Liver (tissue), 9 donors: Measurements from ENCODE around the gene SH3PXD2B. TPM values are rescaled to one million over a fixed set of nuclear protein-coding genes. Genes with fewer than 3 reads are reported as not detected.

Experiments
- DNase-seq: peaks from one replicate; pipeline ENCODE4 v3.0.0-alpha.2; 2017; ENCODE audit warnings: low spot score
- H3K27ac ChIP-seq, 2 donors: one replicate each; pipeline ENCODE4 v1.7.0; 2013; ENCODE audit warnings: inconsistent platforms in 2 of 2, low read length in 2 of 2, control low read depth in 1 of 2, low read depth in 1 of 2, mild to moderate bottlenecking in 1 of 2
- H3K27me3 ChIP-seq, 4 donors: one replicate each; pipeline versions ENCODE4 v1.6.1 to v1.7.0; 2013; ENCODE audit warnings: low read length in 3 of 4, inconsistent platforms in 1 of 4, mild to moderate bottlenecking in 1 of 4, moderate library complexity in 1 of 4; ENCODE audit not compliant: control insufficient read depth in 4 of 4, insufficient read depth in 4 of 4
- H3K36me3 ChIP-seq, 4 donors: one replicate each; pipeline versions ENCODE4 v1.6.1 to v1.7.0; 2013; ENCODE audit warnings: low read length in 3 of 4, mild to moderate bottlenecking in 3 of 4, low read depth in 1 of 4, moderate library complexity in 1 of 4; ENCODE audit not compliant: control insufficient read depth in 4 of 4, insufficient read depth in 3 of 4
- H3K4me1 ChIP-seq, 4 donors: one replicate each; pipeline versions ENCODE4 v1.6.1 to v1.7.0; 2013; ENCODE audit warnings: low read length in 3 of 4, mild to moderate bottlenecking in 3 of 4, moderate library complexity in 1 of 4; ENCODE audit not compliant: control insufficient read depth in 4 of 4, insufficient read depth in 4 of 4
- H3K4me3 ChIP-seq, 3 donors: one replicate each; pipeline versions ENCODE4 v1.6.1 to v1.7.0; 2013; ENCODE audit warnings: low read length in 3 of 3, control low read depth in 1 of 3, low read depth in 1 of 3, mild to moderate bottlenecking in 1 of 3
- H3K9ac ChIP-seq, 2 donors: one replicate each; pipeline ENCODE4 v1.7.0; 2013; ENCODE audit warnings: low read length in 2 of 2, mild to moderate bottlenecking in 2 of 2, moderate library complexity in 2 of 2, control low read depth in 1 of 2, low read depth in 1 of 2
- H3K9me3 ChIP-seq, 4 donors: one replicate each; pipeline versions ENCODE4 v1.6.1 to v1.7.0; 2013; ENCODE audit warnings: low read length in 3 of 4; ENCODE audit not compliant: control insufficient read depth in 4 of 4
- ATF3 ChIP-seq: IDR thresholded peaks from 2 replicates; pipeline ENCODE4 v1.6.1; 2016; ENCODE audit warnings: antibody characterized with exemption
- CTCF ChIP-seq: fragments of 150-350 bp; IDR thresholded peaks from 2 replicates; pipeline ENCODE4 v1.5.1; 2017; ENCODE audit warnings: improper control_type of control experiment, low read depth, low read length; ENCODE audit not compliant: missing input control
- EGR1 ChIP-seq, 2 donors: IDR thresholded peaks; 2 replicates each; pipeline ENCODE4 v1.6.1; 2016 to 2018; ENCODE audit warnings: antibody characterized with exemption in 2 of 2, low read depth in 2 of 2
- FOXA1 ChIP-seq: IDR thresholded peaks from 2 replicates; pipeline ENCODE4 v1.6.1; 2016; ENCODE audit warnings: antibody characterized with exemption
- FOXA2 ChIP-seq: IDR thresholded peaks from 2 replicates; pipeline ENCODE4 v1.6.1; 2016; ENCODE audit warnings: antibody characterized with exemption
- GABPA ChIP-seq, 2 donors: IDR thresholded peaks in 1 of 2; conservative IDR thresholded peaks in 1 of 2; 2 replicates each; pipeline ENCODE4 v1.6.1; 2016; ENCODE audit warnings: antibody characterized with exemption in 2 of 2, mild to moderate bottlenecking in 1 of 2, moderate library complexity in 1 of 2
- HNF4A ChIP-seq, 2 donors: conservative IDR thresholded peaks; 2 replicates each; pipeline ENCODE4 v1.6.1; 2016; ENCODE audit warnings: antibody characterized with exemption in 2 of 2, mild to moderate bottlenecking in 2 of 2
- HNF4G ChIP-seq: IDR thresholded peaks from 2 replicates; pipeline ENCODE4 v1.6.1; 2016; ENCODE audit warnings: antibody characterized with exemption
- JUND ChIP-seq, 2 donors: IDR thresholded peaks; 2 replicates each; pipeline ENCODE4 v1.6.1; 2016; ENCODE audit warnings: antibody characterized with exemption in 2 of 2
- MAX ChIP-seq: IDR thresholded peaks from 2 replicates; pipeline ENCODE4 v1.6.1; 2016; ENCODE audit warnings: antibody characterized with exemption
- NR2F2 ChIP-seq: IDR thresholded peaks from 2 replicates; pipeline ENCODE4 v1.6.1; 2016; ENCODE audit warnings: antibody characterized with exemption
- RAD21 ChIP-seq, 2 donors: IDR thresholded peaks; 2 replicates each; pipeline ENCODE4 v1.6.1; 2016; ENCODE audit warnings: antibody characterized with exemption in 2 of 2, mild to moderate bottlenecking in 2 of 2
- REST ChIP-seq: IDR thresholded peaks from 2 replicates; pipeline ENCODE4 v1.6.1; 2016; ENCODE audit warnings: antibody characterized with exemption, mild to moderate bottlenecking
- RXRA ChIP-seq, 2 donors: IDR thresholded peaks; 2 replicates each; pipeline ENCODE4 v1.6.1; 2017 to 2018; ENCODE audit warnings: antibody characterized with exemption in 2 of 2, mild to moderate bottlenecking in 1 of 2
- SP1 ChIP-seq: IDR thresholded peaks from 2 replicates; pipeline ENCODE4 v1.6.1; 2018; ENCODE audit warnings: antibody characterized with exemption, mild to moderate bottlenecking
- TAF1 ChIP-seq: conservative IDR thresholded peaks from 2 replicates; pipeline ENCODE4 v1.6.1; 2016; ENCODE audit warnings: antibody characterized with exemption, mild to moderate bottlenecking
- YY1 ChIP-seq: IDR thresholded peaks from 2 replicates; pipeline ENCODE4 v1.6.1; 2016; ENCODE audit warnings: antibody characterized with exemption, mild to moderate bottlenecking
- ZBTB33 ChIP-seq: IDR thresholded peaks from 2 replicates; pipeline ENCODE4 v1.6.1; 2016; ENCODE audit warnings: antibody characterized with exemption
- WGBS: extraction: QIAGEN DNeasy Blood & Tissue Kit; methylation state at CpG from one replicate; pipeline ENCODE4 v1.1.7; 2013; 5-methylcytosine and 5-hydroxymethylcytosine counted together
- polyA plus RNA-seq, 2 donors: library from polyadenylated mRNA; stranded (reverse) in 1 of 2; unstranded in 1 of 2; fragments of 200-250 nt in 1 of 2; fragments of >200 nt in 1 of 2; fragmentation: Nextera tagmentation in 1 of 2; extraction: Ambion mirVana in 1 of 2; gene quantifications; one replicate each; pipeline versions ENCODE4 v1.2.1 to v1.2.3, GENCODE V29; 2013 to 2015
- total RNA-seq, 2 donors: library from RNA; depleted of rRNA; stranded (reverse); fragments of >200 nt; gene quantifications; one replicate each; pipeline ENCODE4 v1.2.3, GENCODE V29; 2014
- donor health status: healthy.
- donor health status: healthy.
- donor health status: healthy.
- donor health status: healthy.
- donor health status: healthy.

SH3PXD2B gene
- total and polyA plus RNA-seq, 4 donors, result 1.1 to 3.3 (median 2.2) TPM

GRCh38 chr5:172481011-172481800, 26.9 kb upstream of the SH3PXD2B start:
- Histone ChIP-seq H3K27me3 (no peaks in the 10 kb centered on the region), H3K4me3 (no peak overlapping the region), H3K27ac (no peak overlapping the region), H3K9ac (no peak overlapping the region), H3K9me3 (peaks cover 0 to 2% (median 0%) of the 10 kb centered on the region in 4 donors), H3K36me3 (no peaks in the 10 kb centered on the region), H3K4me1 (peaks cover 0 to 3% (median 2%) of the 10 kb centered on the region in 4 donors)
- no peak for DNase-seq
- TF ChIP-seq RXRA (IDR thresholded peaks at IDR 0.05), result no peak
- TF ChIP-seq GABPA (IDR thresholded peaks at IDR 0.05 in 1 of 2, conservative IDR thresholded peaks at IDR 0.05 in 1 of 2), result no peak
- no peak for TF ChIP-seq YY1
- TF ChIP-seq ATF3, result no peak
- no peak for TF ChIP-seq HNF4A (conservative IDR thresholded peaks at IDR 0.05)
- TF ChIP-seq RAD21 (IDR thresholded peaks at IDR 0.05), result no peak
- no peak for TF ChIP-seq NR2F2
- no peak for TF ChIP-seq JUND (IDR thresholded peaks at IDR 0.05)
- no peak for TF ChIP-seq MAX
- 85% methylated on average over 10 of the region's 10 CpGs for WGBS

- Histone ChIP-seq H3K27ac (no peak overlapping the region), H3K9me3 (peaks cover 0 to 2% (median 0%) of the 10 kb centered on the region in 4 donors), H3K27me3 (no peaks in the 10 kb centered on the region), H3K4me1 (peaks cover 0 to 3% (median 2%) of the 10 kb centered on the region in 4 donors), H3K36me3 (no peaks in the 10 kb centered on the region), H3K4me3 (no peak overlapping the region), H3K9ac (no peak overlapping the region)
- WGBS, result 96% methylated on average over 5 of the region's 5 CpGs
- no peak for DNase-seq
- TF ChIP-seq TAF1, result no peak
- no peak for TF ChIP-seq RAD21 (IDR thresholded peaks at IDR 0.05)
- TF ChIP-seq HNF4G, result no peak
- no peak for TF ChIP-seq CTCF
- no peak for TF ChIP-seq SP1
- no peak for TF ChIP-seq YY1
- no peak for TF ChIP-seq GABPA (IDR thresholded peaks at IDR 0.05 in 1 of 2, conservative IDR thresholded peaks at IDR 0.05 in 1 of 2)
- TF ChIP-seq NR2F2, result no peak
- TF ChIP-seq FOXA2, result no peak
- no peak for TF ChIP-seq MAX
- TF ChIP-seq ZBTB33, result no peak
- no peak for TF ChIP-seq EGR1 (IDR thresholded peaks at IDR 0.05; ENCODE audit: low read depth in 2 of 2)
- no peak for TF ChIP-seq HNF4A (conservative IDR thresholded peaks at IDR 0.05)
- TF ChIP-seq RXRA (IDR thresholded peaks at IDR 0.05), result no peak
- TF ChIP-seq ATF3, result no peak
- no peak for TF ChIP-seq REST
- no peak for TF ChIP-seq FOXA1
Measured at GRCh38 chr5:172479784-172480115, 25.4 kb upstream of the SH3PXD2B start.
